ENCODE results near the gene PIK3C2G. TPM values are rescaled to one million over a fixed set of nuclear protein-coding genes. Genes with fewer than 3 reads are reported as not detected.
"Not testable (repeated sequence)": the region's sequence is repeated elsewhere in the genome, so short reads cannot be mapped to it uniquely, and the experiment has no call there.

PIK3C2G gene
- total and polyA plus RNA-seq, 2 of the 4 experiments (the other 2 are of a cell fraction): not detected

DNA sequence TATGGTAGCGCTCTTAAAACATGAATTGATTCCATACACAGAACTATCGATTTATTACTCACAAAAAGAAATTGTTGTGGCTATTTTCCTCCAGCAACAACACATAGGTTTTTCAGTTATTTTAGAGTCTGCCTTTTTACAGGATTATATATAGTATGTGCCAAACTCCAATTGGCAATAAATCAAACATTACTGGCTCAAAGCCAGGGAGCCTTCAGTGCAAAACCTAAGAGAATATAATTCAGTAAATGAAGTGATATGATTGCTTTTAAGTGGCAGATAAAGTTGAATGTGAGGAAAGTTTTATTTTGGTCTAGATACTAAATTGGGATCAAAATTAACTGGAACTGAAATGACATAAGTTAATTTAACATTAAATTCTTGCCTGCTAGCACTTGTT is 234.8 kb downstream of the PIK3C2G start:
- Histone ChIP-seq H3K23ac (ENCODE audit: low read depth, low read length) (no peak overlapping the region), H3K79me1 (ENCODE audit: low read depth in 1 of 2, low read length in 2 of 2) (no peaks in the 10 kb centered on the region), H3K56ac (ENCODE audit: extremely low read depth, insufficient read depth, low read length) (no peak overlapping the region), H3K14ac (replicated peaks; ENCODE audit: low read depth, low read length) (no peak overlapping the region), H2AK9ac (replicated peaks; ENCODE audit: low read depth, low read length, poor library complexity) (no peak overlapping the region), H2BK15ac (ENCODE audit: low read depth, low read length) (no peak overlapping the region), H2AK5ac (ENCODE audit: low read depth, low read length) (no peak overlapping the region), H2BK120ac (ENCODE audit: low read depth, low read length) (no peak overlapping the region), H3K4me2 (ENCODE audit: low read depth, low read length) (no peak overlapping the region), H3K4me3 (ENCODE audit: insufficient read depth, low read depth, low read length) (no peak overlapping the region), H4K20me1 (ENCODE audit: insufficient read depth, low read length) (no peaks in the 10 kb centered on the region), H2AFZ (replicated peaks; ENCODE audit: low read length, poor library complexity) (no peak overlapping the region), H4K91ac (ENCODE audit: insufficient read depth, low read depth, low read length) (no peak overlapping the region), H2BK20ac (ENCODE audit: low read depth, low read length) (no peak overlapping the region), H4K8ac (ENCODE audit: low read depth in 2 of 2, low read length in 2 of 2) (no peak overlapping the region), H3K27ac (ENCODE audit: insufficient read depth, low read length) (no peak overlapping the region), H3K9ac (ENCODE audit: low read depth, low read length) (no peak overlapping the region), H3K9me3 (ENCODE audit: control insufficient read depth, insufficient read depth, low read length) (no peaks in the 10 kb centered on the region), H4K5ac (ENCODE audit: low read depth, low read length) (no peak overlapping the region), H3K36me3 (ENCODE audit: control insufficient read depth, insufficient read depth, low read length) (no peaks in the 10 kb centered on the region), H3K4me1 (ENCODE audit: control insufficient read depth, insufficient read depth, low read length) (peaks cover 3% of the 10 kb centered on the region; the same call in 1 of the 2 replicates), H3K27me3 (ENCODE audit: control insufficient read depth, insufficient read depth, low read length) (no peaks in the 10 kb centered on the region), H3K18ac (ENCODE audit: low read depth, low read length) (no peak overlapping the region), H3K9me1 (ENCODE audit: insufficient read depth, low read length) (no peaks in the 10 kb centered on the region), H2BK5ac (ENCODE audit: low read depth, low read length, poor library complexity, severe bottlenecking) (no peak overlapping the region), H3K4ac (ENCODE audit: low read depth, low read length) (no peak overlapping the region)
- TF ChIP-seq CHD1 (IDR thresholded peaks at IDR 0.05; ENCODE audit: low read depth, low read length): no peak
- TF ChIP-seq RCOR1 (IDR thresholded peaks at IDR 0.05; ENCODE audit: insufficient replicate concordance, low read length): no peak
- TF ChIP-seq MAFK (IDR thresholded peaks at IDR 0.05; ENCODE audit: low read depth, low read length): no peak
- TF ChIP-seq CEBPB (IDR thresholded peaks at IDR 0.05; ENCODE audit: low read depth, low read length): no peak
- TF ChIP-seq, protein P1, sequence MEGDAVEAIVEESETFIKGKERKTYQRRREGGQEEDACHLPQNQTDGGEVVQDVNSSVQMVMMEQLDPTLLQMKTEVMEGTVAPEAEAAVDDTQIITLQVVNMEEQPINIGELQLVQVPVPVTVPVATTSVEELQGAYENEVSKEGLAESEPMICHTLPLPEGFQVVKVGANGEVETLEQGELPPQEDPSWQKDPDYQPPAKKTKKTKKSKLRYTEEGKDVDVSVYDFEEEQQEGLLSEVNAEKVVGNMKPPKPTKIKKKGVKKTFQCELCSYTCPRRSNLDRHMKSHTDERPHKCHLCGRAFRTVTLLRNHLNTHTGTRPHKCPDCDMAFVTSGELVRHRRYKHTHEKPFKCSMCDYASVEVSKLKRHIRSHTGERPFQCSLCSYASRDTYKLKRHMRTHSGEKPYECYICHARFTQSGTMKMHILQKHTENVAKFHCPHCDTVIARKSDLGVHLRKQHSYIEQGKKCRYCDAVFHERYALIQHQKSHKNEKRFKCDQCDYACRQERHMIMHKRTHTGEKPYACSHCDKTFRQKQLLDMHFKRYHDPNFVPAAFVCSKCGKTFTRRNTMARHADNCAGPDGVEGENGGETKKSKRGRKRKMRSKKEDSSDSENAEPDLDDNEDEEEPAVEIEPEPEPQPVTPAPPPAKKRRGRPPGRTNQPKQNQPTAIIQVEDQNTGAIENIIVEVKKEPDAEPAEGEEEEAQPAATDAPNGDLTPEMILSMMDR (conservative IDR thresholded peaks at IDR 0.05; ENCODE audit: low read depth, low read length): no peak
- no peak for TF ChIP-seq POLR2A (IDR thresholded peaks at IDR 0.05; ENCODE audit: low read depth, low read length)
- no peak for TF ChIP-seq RFX5 (IDR thresholded peaks at IDR 0.05; ENCODE audit: low read depth, low read length)
- POLR2A ChIA-PET (ENCODE audit: unreplicated experiment): no interaction called here
- CTCF ChIA-PET: no interaction called here
- intact Hi-C loops (cut with micrococcal nuclease) (no loop called here), dilution Hi-C loops (cut with HindIII; ENCODE audit: low sequenced_read_pairs, unreplicated experiment) (no loop called here), in situ Hi-C loops (cut with MboI; ENCODE audit: low sequenced_read_pairs) (no loop called here)
- ATAC-seq (ENCODE audit: low read depth) (no peak), DNase-seq (no peak)
- BruUV-seq (replicated peaks): no TSS peak
- WGBS, 2 experiments (ENCODE audit: extremely low coverage in 2 of 2, insufficient read length in 1 of 2): no CpG with 5 or more reads among the region's 2 CpGs

DNA sequence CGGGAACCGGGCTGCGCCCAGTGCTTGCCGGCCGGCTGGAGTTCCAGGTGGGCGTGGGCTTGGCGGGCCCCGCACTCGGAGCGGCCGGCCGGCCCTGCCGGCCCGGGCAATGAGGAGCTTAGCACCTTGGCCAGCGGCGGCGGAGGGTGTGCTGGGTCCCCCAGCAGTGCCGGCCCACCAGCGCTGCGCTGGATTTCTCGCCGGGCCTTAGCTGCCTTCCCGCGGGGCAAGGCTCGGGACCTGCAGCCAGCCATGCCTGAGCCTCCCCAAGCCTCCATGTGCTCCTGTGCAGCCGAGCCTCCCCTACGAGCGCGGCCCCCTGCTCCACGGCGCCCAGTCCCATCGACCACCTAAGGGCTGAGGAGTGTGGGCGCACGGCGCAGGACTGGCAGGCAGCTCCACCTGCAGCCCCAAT is 238.8 kb downstream of the PIK3C2G start:
- H3K9me3 ChIP-seq (ENCODE audit: control insufficient read depth, insufficient read depth, low read length); H4K5ac ChIP-seq (ENCODE audit: low read depth, low read length); intact Hi-C loops (cut with micrococcal nuclease); H2AK5ac ChIP-seq (ENCODE audit: low read depth, low read length); H2BK5ac ChIP-seq (ENCODE audit: low read depth, low read length, poor library complexity, severe bottlenecking); CTCF ChIA-PET; in situ Hi-C loops (cut with MboI; ENCODE audit: low sequenced_read_pairs); H4K20me1 ChIP-seq (ENCODE audit: insufficient read depth, low read length); H2AFZ ChIP-seq (replicated peaks; ENCODE audit: low read length, poor library complexity); H3K23ac ChIP-seq (ENCODE audit: low read depth, low read length); H3K14ac ChIP-seq (replicated peaks; ENCODE audit: low read depth, low read length); H3K4me3 ChIP-seq (ENCODE audit: insufficient read depth, low read depth, low read length); H4K91ac ChIP-seq (ENCODE audit: insufficient read depth, low read depth, low read length); H3K9ac ChIP-seq (ENCODE audit: low read depth, low read length); H3K79me1 ChIP-seq (ENCODE audit: low read depth in 1 of 2, low read length in 2 of 2); POLR2A ChIA-PET (ENCODE audit: unreplicated experiment); H2BK120ac ChIP-seq (ENCODE audit: low read depth, low read length); H3K27ac ChIP-seq (ENCODE audit: insufficient read depth, low read length); ATAC-seq (ENCODE audit: low read depth); BruUV-seq (replicated peaks); H2BK15ac ChIP-seq (ENCODE audit: low read depth, low read length); H3K18ac ChIP-seq (ENCODE audit: low read depth, low read length); H3K4me2 ChIP-seq (ENCODE audit: low read depth, low read length); H3K4me1 ChIP-seq (ENCODE audit: control insufficient read depth, insufficient read depth, low read length); H3K56ac ChIP-seq (ENCODE audit: extremely low read depth, insufficient read depth, low read length); H3K9me1 ChIP-seq (ENCODE audit: insufficient read depth, low read length); DNase-seq; dilution Hi-C loops (cut with HindIII; ENCODE audit: low sequenced_read_pairs, unreplicated experiment); H2AK9ac ChIP-seq (replicated peaks; ENCODE audit: low read depth, low read length, poor library complexity); H3K36me3 ChIP-seq (ENCODE audit: control insufficient read depth, insufficient read depth, low read length); H4K8ac ChIP-seq (ENCODE audit: low read depth in 2 of 2, low read length in 2 of 2); H3K4ac ChIP-seq (ENCODE audit: low read depth, low read length); H2BK20ac ChIP-seq (ENCODE audit: low read depth, low read length); H3K27me3 ChIP-seq (ENCODE audit: control insufficient read depth, insufficient read depth, low read length): not testable (repeated sequence)
- 94% methylated on average over 12 of the region's 35 CpGs; no CpG with 5 or more reads in 1 of the 2 experiments for WGBS, 2 experiments (ENCODE audit: extremely low coverage in 2 of 2, insufficient read length in 1 of 2)

Measured in IMR-90 (cell line).